Measurements from ENCODE around the gene CACNG7.
"Not testable (repeated sequence)": the region's sequence is repeated elsewhere in the genome, so short reads cannot be mapped to it uniquely, and the experiment has no call there.

CACNG7 gene, protein sequence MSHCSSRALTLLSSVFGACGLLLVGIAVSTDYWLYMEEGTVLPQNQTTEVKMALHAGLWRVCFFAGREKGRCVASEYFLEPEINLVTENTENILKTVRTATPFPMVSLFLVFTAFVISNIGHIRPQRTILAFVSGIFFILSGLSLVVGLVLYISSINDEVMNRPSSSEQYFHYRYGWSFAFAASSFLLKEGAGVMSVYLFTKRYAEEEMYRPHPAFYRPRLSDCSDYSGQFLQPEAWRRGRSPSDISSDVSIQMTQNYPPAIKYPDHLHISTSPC

DNA sequence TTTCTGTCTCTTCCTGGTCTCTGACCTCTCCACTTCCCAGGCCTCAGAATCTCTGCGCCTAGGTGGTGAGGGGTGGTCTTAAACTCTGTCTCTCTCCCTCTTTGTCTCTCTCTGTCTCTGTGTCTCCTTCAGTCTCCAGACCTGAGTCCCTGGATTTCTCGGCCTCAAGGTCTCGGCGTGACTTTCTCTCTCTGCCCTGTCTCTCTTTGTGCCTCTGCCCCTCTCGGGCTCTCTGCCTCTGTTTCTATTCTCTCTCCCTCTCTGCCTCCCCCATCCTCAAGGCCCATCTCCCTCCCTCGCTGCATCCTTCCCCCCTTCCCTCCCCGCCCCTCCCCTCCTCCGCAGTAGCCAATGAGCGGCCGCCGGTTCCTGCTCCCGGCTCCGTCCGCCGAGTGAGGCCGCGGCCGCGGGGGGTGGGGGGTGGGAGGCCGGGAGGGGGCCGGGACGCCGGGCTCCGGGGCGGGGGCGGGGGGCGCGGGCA is at the start of gene CACNG7:
Gene CACNG7, plus strand, starts transcription at position 344 of the 481 bp plus-strand sequence. CDS start 3,554 bp downstream, outside the sequence.
- no peak for DNase-seq

DNA sequence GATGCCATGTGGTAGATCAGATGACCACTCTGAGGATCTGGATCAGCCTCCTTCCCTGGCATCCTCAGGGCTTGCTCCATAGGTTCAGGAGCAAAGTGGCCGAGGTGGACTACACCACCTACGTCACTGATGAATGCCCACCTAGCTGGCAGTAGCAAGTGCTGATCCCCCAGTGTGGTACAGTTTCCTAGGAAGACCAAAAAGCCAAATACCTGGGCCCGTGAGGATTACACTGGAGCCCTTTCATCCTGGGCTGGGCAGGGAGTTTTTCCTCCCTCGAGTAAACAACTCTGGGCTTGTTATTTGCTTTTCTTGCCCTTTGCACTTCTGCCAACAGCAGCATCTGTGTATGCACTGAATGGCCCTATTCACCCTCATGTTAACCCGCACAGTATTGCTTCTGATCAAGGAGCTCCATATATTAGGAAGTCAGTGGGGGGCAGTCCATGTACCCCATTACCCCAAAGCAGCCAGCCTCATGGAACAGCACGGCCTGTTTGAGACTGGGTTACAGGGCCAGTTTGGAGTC is 44.7 kb upstream of the CACNG7 start:
- DNase-seq, result no peak

DNA sequence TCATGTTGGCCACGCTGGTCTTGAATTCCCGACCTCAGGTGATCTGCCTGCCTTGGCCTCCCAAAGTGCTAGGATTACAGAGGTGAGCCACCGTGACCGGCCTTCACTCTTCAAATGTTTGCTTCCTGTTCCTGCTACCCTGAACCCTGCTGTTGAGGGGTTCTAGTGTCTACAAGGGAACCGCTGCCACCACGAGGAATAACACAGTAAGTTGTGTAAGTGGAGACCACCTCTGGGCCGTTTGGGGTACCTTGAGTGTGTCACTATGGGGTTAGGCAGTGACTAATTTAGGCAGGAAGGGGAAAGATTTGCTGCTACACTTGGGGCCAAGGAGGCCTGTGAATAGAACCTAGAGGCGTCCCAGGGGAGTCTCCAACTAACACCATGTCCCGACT is 43.6 kb upstream of the CACNG7 start:
- DNase-seq, result peak; percentile 41

DNA sequence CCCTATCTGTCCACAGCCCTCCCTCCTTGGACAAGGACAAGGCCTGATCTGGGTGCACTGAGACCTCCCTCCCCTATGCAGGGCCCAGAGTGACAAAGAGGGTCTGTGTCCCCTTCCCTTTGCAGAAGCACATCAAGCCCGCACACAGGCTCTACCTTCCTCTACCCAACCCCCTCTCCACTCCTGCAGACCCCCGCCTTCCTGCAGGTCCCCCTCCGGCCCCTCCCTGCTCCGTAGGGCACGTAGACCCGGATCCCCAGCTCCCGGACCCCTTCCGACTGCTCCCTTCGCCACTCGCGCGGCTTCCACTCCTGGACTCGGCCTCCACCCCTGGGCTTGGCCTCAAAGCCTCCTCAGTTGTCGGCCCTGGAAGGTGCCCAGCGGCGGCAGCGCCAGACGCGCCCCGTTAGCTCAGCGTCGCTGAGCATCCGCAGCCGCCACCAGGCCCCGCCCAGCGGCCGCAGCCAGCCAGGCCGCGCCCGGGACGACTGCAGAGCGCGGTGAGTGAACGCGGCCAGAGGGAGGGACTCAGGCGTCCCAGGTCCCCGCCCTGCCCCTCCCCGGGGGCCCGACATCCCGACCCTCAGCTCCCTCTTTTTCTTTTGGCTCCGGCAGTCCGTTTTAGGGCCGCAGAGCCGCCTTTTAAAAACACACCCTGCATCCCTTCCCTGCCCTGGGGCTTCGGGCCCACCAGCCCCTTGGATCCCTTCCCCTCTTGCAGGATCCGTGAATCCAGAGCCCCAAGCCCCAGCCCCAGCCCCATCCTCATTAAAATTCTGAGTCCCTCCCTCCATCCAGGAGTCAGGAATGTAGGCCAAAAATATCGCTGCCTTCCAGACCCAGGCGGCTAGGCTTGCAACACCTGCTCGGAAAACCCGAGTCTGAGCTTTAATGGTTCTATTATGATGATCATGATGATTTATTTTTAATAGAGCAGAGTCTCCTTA is 42.9 kb upstream of the CACNG7 start:
- peak; percentile 62 for DNase-seq

DNA sequence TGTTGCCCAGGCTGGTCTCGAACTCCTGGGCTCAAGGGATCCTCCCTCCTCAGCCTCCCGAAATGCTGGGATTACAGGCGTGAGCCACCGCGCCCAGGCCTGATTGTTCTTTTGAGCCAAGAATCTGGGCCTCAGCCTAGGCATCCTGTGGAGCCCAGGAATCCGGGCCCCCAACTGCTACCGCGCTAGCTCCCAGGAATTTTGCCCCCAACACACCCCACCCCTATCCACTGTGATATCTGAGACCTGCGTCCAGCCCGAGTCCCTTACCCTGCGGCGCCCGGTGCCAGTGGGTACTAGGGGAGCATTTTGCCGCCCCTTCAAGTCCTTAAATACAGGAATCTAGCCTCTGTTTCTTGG is 42.2 kb upstream of the CACNG7 start:
- DNase-seq, result no peak

DNA sequence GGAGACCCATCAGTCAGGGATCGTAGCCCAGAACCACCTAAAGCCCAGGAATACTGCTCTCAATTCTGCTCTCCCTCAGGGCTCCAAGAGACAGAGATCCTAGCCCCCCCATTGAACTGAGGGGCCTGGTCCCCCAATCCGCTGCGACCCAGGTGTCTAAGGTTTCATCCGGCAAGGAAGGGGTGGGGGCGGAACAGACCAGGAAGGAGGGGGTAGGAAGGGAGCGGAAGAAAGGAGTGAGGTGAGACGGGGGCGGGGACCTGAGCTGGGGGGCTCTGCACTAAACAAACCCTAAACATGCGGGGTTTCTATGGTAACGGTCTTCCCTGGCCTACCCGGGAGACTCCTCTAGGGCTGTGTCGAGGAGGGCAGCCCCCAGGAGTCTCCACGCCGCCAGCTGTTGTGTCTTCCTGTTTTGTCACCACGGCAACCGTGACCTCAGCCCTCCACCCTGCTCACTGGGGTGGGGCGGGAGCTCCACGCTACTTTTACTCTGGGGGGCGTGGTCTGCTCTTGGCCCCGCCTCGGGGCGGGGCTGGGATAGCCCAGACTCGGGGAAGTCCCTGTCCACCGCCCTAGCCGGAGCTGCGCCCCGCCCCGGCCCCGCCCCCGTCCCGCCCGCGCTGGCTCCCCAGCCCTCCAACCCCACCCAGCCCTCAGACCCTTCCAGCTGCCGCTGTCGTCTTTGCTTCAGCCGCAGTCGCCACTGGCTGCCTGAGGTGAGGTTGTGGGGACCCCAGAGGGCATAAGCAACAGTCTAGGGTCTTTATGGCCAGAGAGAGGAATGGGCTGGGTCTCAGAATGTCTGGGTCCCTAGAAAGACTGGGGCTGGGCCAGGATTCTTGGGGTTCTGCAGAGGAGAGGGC is 41.6 kb upstream of the CACNG7 start, which contains the start of gene MYADM:
Gene MYADM, plus strand, starts transcription at position 659 of the 866 bp plus-strand sequence. CDS start 5,647 bp downstream, outside the sequence.
- DNase-seq, result peak; percentile 99

DNA sequence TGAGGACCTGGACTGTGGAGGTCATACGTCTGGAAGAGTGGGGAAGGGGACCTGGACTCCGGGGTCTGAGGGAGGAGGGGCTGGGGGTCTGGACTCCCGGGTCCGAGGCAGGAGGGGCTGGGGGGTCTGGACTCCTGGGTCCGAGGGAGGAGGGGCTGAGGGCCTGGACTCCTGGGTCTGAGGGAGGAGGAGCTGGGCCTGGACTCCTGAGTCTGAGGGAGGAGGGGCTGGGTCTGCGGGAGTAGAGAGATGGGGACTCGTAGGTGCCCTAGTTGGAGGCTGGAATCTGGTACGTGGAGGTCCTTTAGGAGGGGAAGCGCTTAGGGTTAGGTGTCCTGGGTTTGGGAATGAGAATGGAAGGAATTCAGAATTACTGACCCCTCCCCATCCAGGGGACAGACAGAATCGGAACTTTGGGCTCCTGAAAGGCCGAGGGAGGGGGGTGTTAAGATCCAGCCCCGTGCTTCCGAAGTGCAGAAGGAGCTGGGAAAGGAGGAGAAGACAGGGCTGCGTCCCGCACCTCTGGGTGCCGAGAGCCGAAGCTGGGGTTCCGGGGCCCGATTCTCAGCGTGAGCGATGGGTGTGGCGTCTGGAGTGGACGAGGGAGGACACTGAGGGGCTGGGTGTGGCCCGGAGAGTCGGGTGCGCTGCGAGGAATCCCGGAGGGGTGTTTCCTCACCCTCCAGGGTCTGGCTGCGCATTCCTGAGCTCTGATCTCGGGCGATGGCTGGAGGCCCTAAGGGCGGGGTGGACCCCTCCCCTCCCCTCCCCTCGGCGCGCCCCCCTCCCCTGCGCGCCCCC is 40.8 kb upstream of the CACNG7 start:
- peak; percentile 28 for DNase-seq

DNA sequence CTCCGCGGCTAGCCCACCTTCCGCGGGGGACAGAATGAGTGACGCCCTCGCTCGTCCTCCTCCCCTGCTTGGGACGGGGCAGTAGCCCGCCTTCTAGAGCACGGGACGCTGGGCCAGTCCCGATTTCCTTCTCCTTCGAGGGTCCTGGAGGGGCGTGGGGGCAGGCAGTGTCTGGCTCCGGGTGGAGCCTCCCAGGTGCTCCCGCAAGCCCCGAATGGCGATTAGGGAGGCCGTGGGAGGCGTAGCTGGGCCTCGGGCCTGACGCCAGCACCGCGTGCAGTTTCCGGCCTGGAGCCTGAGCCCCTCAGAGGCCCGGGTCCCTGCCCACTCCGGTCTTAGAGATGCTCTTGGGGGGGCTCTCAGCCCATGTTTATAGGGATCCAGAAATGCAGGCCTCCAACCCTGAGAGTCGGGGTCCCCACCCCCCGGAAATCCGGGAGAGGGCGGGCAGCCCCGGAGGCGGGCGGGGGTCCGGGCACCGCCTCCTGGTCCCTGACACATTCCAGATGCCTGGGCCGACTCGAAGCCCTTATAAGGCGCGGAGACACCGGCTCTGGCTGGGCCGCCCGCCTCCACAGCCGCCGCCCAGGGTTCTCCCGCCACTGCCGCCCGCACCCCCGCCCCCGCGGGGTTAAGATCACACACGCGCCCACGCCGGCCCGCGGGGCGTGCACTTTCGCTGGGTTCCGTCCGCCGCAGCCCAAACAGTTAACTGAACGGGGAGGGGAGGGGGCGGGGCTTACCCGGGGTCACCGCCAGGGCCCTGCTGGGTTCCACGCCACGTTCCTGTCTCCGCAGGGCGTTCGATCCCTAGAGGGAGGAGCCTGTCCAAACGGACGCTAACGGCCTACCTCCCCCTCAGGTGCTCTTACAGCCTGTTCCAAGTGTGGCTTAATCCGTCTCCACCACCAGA is 39.9 kb upstream of the CACNG7 start:
- peak; percentile 98 for DNase-seq

DNA sequence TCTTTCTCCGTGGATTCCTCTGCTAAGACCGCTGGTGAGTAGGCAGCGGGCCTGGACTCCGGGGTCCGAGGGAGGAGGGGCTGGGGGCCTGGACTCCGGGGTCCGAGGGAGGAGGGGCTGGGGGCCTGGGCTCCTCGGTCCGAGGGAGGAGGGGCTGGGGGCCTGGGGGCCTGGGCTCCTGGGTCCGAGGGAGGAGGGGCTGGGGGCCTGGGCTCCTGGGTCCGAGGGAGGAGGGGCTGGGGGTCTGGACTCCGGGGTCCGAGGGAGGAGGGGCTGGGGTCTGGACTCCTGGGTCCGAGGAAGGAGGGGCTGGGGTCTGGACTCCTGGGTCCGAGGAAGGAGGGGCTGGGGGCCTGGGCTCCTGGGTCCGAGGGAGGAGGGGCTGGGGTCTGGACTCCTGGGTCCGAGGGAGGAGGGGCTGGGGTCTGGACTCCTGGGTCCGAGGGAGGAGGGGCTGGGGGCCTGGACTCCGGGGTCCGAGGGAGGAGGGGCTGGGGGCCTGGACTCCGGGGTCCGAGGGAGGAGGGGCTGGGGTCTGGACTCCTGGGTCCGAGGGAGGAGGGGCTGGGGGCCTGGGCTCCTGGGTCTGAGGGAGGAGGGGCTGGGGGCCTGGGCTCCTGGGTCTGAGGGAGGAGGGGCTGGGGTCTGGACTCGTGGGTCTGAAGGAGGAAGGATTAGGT is 39.1 kb upstream of the CACNG7 start:
- DNase-seq, result not testable (repeated sequence)

DNA sequence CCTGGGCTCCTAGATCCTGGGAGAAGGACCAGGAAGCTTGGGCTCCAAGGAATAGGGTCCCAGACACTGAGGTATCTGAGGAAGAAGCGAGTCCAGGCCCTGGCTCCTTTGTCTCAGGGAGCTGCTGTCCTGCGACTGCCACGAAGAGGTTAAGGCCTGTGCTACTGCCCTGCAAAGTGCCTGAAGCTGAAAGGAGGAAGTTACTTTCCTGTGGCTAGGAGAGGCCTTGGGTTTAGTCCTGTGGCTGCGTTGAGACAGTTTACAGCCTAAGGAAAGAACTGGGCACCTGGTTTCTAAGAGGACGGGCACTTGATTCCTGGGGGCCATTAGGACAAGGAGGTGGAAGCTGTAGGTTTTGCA is 38.6 kb upstream of the CACNG7 start:
- DNase-seq, result peak; percentile 97

DNA sequence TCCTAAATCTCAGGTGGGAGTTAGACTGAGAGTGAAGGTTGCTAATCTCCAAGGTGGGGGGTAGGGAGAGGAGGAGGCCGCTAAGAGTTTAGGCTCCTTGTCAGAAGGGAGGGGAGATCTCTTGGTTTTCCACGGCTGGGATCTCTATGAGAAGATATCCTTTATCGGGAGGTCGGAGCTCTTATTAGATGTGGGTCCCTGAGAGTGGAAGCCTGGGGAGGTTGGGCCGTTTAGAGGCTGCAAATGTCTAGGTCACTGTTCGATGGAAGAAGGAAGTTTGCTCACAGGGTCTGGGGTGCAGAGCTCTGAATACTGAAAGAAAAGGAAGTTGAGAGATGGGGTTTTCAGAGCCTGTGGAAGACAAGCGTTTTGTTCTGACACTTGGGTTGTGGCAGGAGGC is 37.6 kb upstream of the CACNG7 start:
- peak; percentile 86 for DNase-seq

DNA sequence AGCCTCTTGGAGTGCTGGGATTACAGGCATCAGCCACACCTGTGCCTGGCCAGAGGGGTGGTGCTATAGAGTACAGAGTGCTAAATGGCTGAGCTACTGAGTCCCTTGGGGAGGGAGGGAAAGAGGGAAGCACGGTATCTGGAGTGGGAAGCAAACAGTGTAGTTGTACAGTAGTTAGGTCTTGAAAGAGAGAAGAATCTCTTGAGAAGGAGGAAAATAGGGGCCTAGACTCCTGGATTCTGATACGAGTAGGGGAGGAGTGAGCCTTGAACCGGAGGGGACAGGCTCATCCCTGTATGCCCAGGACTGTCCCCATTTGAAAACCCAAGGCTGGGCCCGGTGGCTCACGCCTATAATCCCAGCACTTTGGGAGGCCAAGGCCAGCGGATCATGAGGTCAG is 36.3 kb upstream of the CACNG7 start:
- no peak for DNase-seq

DNA sequence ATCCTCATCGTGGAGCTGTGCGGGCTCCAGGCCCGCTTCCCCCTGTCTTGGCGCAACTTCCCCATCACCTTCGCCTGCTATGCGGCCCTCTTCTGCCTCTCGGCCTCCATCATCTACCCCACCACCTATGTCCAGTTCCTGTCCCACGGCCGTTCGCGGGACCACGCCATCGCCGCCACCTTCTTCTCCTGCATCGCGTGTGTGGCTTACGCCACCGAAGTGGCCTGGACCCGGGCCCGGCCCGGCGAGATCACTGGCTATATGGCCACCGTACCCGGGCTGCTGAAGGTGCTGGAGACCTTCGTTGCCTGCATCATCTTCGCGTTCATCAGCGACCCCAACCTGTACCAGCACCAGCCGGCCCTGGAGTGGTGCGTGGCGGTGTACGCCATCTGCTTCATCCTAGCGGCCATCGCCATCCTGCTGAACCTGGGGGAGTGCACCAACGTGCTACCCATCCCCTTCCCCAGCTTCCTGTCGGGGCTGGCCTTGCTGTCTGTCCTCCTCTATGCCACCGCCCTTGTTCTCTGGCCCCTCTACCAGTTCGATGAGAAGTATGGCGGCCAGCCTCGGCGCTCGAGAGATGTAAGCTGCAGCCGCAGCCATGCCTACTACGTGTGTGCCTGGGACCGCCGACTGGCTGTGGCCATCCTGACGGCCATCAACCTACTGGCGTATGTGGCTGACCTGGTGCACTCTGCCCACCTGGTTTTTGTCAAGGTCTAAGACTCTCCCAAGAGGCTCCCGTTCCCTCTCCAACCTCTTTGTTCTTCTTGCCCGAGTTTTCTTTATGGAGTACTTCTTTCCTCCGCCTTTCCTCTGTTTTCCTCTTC is 35.1 kb upstream of the CACNG7 start:
- DNase-seq, result no peak

DNA sequence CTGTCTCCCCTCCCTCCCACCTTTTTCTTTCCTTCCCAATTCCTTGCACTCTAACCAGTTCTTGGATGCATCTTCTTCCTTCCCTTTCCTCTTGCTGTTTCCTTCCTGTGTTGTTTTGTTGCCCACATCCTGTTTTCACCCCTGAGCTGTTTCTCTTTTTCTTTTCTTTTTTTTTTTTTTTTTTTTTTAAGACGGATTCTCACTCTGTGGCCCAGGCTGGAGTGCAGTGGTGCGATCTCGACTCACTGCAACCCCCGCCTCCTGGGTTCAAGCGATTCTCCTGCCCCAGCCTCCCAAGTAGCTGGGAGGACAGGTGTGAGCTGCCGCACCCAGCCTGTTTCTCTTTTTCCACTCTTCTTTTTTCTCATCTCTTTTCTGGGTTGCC is 34.5 kb upstream of the CACNG7 start:
- no peak for DNase-seq

DNA sequence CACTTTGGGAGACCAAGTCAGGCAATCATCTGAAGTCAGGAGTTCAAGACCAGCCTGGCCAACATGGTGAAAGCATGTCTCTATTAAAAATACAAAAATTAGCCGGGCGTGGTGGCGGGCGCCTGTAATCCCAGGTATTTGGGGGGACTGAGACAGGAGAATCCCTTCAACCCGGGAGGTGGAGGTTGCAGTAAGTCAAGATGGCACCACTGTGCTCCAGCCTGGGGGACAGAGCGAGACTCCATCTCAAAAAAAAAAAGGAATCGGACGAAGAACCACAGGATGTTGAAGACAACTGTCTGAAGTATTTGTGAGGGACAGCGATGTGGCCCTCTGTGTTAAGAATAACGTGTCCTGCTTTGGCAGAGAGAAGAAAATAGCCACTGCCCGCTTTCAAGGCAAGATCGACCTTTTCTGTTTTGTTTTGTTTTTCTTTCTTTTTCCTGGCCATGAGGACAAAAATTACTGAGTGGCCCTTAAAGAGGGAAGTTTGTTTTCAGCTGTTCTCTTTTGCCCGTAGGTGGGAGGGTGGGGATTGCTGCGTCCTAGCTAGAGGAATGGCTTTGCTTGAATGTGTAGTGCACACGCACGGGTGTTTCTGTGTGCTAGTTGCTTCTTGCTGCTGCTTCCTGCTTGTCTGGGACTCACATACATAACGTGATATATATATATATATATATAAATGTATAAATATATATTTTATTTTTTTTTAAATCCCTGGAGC is 33.3 kb upstream of the CACNG7 start:
- DNase-seq, result no peak

DNA sequence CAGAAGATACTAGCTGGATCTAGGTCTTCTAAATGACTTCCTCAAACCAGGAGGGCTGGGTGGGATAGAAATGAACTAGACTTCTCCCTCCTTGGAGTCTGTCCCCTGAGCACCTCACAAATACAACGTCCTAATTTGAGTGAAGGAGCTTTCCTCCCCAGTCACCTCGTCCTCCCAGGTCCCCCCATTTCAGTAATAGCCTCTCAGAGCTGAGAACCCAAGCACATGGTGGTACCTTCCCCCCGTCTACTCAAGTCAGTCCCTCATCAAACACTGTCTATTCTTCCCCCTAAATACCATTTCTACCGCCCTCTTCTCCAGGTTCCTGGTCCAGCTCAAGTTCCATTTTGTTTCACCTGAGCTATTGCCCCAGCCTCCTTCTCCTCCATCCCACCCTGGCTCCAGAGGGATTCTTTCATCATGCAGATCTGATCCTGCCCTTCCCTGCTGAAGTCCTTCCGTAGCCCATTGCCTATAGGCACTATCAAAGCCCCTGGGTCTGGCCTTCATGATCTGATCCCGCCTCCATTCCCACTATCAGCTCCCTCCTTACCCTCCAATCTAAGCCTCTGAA is 32.3 kb upstream of the CACNG7 start:
- no peak for DNase-seq

DNA sequence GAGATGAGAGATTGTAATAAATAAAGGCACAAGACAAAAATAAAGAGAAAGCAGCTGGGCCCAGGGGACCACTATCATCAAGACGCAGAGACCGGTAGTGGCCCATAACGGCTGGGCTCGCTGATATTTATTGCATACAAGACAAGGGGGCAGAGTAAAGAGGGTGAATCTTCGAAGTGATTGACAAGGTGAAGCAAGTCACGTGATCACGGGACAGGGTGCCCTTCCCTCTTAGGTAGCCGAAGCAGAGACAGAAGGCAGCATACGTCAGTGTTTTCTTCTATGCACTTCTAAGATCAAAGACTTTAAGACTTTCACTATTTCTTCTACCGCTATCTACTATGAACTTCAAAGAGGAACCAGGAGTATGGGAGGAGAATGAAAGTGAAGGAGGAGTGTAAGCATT is 31.7 kb upstream of the CACNG7 start:
- peak; percentile 78 for DNase-seq

DNA sequence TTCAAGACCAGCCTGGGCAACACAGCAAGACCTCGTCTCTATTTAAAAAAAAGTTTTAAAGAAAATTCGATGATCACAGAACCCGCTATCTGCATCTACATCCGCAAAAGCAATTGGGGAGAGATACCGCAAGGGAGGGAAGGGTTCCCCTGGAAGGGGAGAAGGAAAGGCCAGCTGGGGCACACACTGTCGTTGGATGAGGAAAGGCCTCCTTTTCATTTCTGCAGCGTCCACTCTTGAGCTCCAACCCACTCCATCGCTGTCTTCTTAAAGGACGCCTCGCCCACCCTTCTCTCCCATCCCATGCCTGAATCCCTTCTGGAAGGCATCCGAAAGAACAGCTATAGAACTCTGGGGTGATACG is 30.3 kb upstream of the CACNG7 start:
- DNase-seq, result no peak

All from MV-4-11 (cell line).